Psoas muscle (tissue), 8 donors: ENCODE results near the gene TENM4. TPM values are rescaled to one million over a fixed set of nuclear protein-coding genes. Genes with fewer than 3 reads are reported as not detected.

ENCODE experiments used
- ATAC-seq, 4 donors: fragments of 200-7000 bp; cut with Tn5 transposase; one replicate each; pipeline ENCODE4 v1.9.1; 2020; ENCODE audit warnings: moderate library complexity in 3 of 4, mild to moderate bottlenecking in 2 of 4
- DNase-seq, 2 donors: peaks; one replicate each; pipeline ENCODE4 v3.0.0-alpha.2; 2020
- H3K27ac ChIP-seq: fragments of 200-600 bp; one replicate; pipeline ENCODE4 v1.8.0; 2022
- H3K27me3 ChIP-seq, 3 donors: fragments of 200-600 bp in 1 of 3; one replicate each; pipeline versions ENCODE4 v1.6.1 to v1.8.0; 2013 to 2022; ENCODE audit warnings: low read length in 2 of 3, mild to moderate bottlenecking in 2 of 3, moderate library complexity in 1 of 3; ENCODE audit not compliant: insufficient read depth in 3 of 3
- H3K36me3 ChIP-seq, 2 donors: fragments of 200-600 bp in 1 of 2; one replicate each; pipeline versions ENCODE4 v1.6.1 to v1.8.0; 2013 to 2022; ENCODE audit warnings: low read depth in 1 of 2, mild to moderate bottlenecking in 1 of 2, moderate library complexity in 1 of 2; ENCODE audit not compliant: insufficient read depth in 1 of 2
- H3K4me1 ChIP-seq: fragments of 200-600 bp; one replicate; pipeline ENCODE4 v1.8.0; 2022
- H3K4me3 ChIP-seq: fragments of 200-600 bp; one replicate; pipeline ENCODE4 v1.8.0; 2022; ENCODE audit warnings: mild to moderate bottlenecking
- H3K9me3 ChIP-seq: fragments of 200-600 bp; one replicate; pipeline ENCODE4 v1.8.0; 2022
- WGBS, 3 donors: extraction: QIAGEN DNeasy Blood & Tissue Kit; methylation state at CpG; one replicate each; pipeline versions ENCODE4 v1.1.6 to v1.1.7; 2013; 5-methylcytosine and 5-hydroxymethylcytosine counted together
- intact Hi-C, 2 donors: fragments of 100-400 bp; cut with DNase I; formaldehyde crosslinking; loops; one replicate each; pipeline versions ENCODE4 v1.11.0 to v1.14.2; 2022
- polyA plus RNA-seq, 3 donors: library from polyadenylated mRNA; stranded (reverse); fragments of 200-250 nt; gene quantifications; one replicate each; pipeline ENCODE4 v1.2.3, GENCODE V29; 2013
- total RNA-seq, 4 donors: library from RNA; stranded (reverse); fragmentation: NEBNext Ultra II Directional in 2 of 4; extraction: Animal tissue kit (Norgen Biotek cat#: 25700) in 2 of 4; gene quantifications; one replicate each; pipeline versions ENCODE4 v1.2.1 to v1.2.4, GENCODE V29; 2021 to 2023
- TF ChIP-seq, protein P1 (sequence below): fragments of 200-600 bp; IDR thresholded peaks from one replicate; pipeline ENCODE4 v1.8.0; 2022; ENCODE audit warnings: antibody characterized with exemption
- donor health status: healthy with polysubstance abuse.
- donor health status: DM: no; HTN: no; CAD: no; lungs with moderate emphysema.
- donor health status: Bipolar disorder and iron deficiency.
- donor health status: healthy.
- donor health status: DM: yes; HTN: yes; CAD: no.
- donor health status: DM: no; HTN: no; CAD: no.
- donor health status: DM: no; HTN: no; CAD: no.
- donor health status: DM: yes; HTN: yes; CAD: no.

TENM4 gene
- total and polyA plus RNA-seq, 7 donors = 0.05 to 1.7 (median 0.48) TPM

DNA sequence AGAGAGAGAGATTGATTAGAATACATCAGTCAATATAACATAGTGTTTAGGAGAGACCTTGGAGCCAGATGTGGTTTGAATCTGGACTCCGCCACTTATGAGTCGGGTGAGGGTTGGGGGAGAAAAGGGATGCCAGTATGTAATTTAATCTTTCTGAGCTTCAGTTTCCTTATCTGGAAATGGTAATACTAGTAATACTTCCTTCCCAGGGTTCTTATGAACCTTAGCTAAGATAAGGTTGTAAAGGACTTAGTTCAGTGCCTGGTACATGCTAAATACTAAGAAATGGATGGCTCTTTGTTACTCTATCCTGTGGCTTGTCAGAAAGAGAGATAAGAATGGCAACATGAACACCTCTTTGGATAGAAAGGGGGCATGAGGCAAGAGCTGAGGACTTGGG lies 640.1 kb downstream of the TENM4 start:
- intact Hi-C loops = loop anchor here in 1 of 2 donors (5.0 kb wide), 1 partner anchor 297 kb away; no protein-coding TSS in a partner anchor
- DNase-seq (no peak), ATAC-seq (no peak)
- Histone ChIP-seq H3K27ac (peak overlapping the region; percentile 9), H3K4me3 (no peak overlapping the region), H3K4me1 (no peaks in the 10 kb centered on the region), H3K27me3 (no peaks in the 10 kb centered on the region), H3K36me3 (no peaks in the 10 kb centered on the region), H3K9me3 (no peaks in the 10 kb centered on the region)
- TF ChIP-seq, protein P1, sequence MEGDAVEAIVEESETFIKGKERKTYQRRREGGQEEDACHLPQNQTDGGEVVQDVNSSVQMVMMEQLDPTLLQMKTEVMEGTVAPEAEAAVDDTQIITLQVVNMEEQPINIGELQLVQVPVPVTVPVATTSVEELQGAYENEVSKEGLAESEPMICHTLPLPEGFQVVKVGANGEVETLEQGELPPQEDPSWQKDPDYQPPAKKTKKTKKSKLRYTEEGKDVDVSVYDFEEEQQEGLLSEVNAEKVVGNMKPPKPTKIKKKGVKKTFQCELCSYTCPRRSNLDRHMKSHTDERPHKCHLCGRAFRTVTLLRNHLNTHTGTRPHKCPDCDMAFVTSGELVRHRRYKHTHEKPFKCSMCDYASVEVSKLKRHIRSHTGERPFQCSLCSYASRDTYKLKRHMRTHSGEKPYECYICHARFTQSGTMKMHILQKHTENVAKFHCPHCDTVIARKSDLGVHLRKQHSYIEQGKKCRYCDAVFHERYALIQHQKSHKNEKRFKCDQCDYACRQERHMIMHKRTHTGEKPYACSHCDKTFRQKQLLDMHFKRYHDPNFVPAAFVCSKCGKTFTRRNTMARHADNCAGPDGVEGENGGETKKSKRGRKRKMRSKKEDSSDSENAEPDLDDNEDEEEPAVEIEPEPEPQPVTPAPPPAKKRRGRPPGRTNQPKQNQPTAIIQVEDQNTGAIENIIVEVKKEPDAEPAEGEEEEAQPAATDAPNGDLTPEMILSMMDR = no peak
- WGBS, 3 donors = 81 to 94% (median 86%) methylated on average over 2 of the region's 2 CpGs

DNA sequence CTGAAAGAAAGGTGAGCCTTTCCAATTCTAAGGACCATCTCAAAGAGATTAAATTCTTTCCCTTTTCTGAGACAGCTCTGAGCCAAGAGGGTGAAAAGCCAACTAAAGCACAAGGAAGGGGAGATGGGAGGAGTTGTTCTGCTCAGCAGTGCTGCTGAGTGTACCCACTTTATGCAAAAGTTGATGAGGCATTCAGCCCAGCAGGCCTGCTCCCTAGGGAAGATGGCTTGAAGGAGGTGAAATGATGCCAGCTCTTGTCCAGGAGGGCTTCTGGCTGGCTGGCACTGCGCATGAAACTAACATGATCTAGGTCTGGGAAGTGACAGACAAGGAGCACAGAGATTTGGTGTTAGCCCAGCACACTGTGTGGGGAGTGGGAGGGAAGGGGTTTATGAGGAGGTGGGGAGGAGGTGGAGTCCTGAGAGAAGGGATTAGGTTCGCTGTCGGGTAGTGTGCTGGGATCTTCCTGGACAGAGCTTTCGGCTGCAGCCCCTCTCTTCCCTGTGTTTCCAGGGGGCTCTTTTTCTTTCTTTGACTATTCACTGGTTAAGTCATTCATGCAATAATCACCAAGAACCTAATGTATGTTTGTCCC lies 640.6 kb downstream of the TENM4 start:
- TF ChIP-seq, protein P1 = no peak
- DNase-seq (peak in 1 of 2 donors; percentile 39), ATAC-seq (no peak)
- Histone ChIP-seq H3K9me3 (no peaks in the 10 kb centered on the region), H3K36me3 (no peaks in the 10 kb centered on the region), H3K27me3 (no peaks in the 10 kb centered on the region), H3K4me1 (no peaks in the 10 kb centered on the region), H3K4me3 (no peak overlapping the region), H3K27ac (no peak overlapping the region)
- intact Hi-C loops = loop anchor here in 1 of 2 donors (5.0 kb wide), 1 partner anchor 297 kb away; no protein-coding TSS in a partner anchor
- 87 to 91% (median 89%) methylated on average over 4 of the region's 4 CpGs for WGBS, 3 donors

DNA sequence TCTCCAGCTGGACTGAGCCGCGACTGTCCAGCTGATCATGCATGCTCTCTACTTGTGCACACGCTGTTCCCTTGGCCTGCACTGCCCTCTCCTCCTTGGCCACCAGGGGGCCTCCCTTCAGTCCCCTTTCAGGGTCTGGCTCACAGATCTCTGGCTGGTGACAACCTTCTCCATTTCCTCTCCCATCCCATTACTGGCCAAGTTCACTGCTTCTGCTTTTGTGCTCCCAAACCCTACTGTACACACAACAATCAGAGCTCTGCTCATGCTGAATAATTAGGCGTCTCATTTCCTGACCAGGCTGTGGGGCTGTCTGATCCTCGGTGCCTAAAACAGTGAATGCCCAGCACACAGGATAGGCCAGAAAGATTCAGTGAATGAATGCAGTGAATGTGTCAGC lies 642.2 kb downstream of the TENM4 start:
- TF ChIP-seq, protein P1 = peak; percentile 76
- intact Hi-C loops = loop anchor here in 1 of 2 donors (5.0 kb wide), 1 partner anchor 164 kb away; no protein-coding TSS in a partner anchor
- no peaks in the 10 kb centered on the region for H3K27me3 ChIP-seq
- H3K27ac ChIP-seq = no peak overlapping the region
- DNase-seq (peak; percentile 74 to 85), ATAC-seq (peak; percentile 80 to 90 (median 82))
- no peak overlapping the region for H3K4me3 ChIP-seq
- WGBS, 3 donors = 31 to 49% (median 43%) methylated on average over 5 of the region's 5 CpGs
- no peaks in the 10 kb centered on the region for H3K9me3 ChIP-seq
- no peaks in the 10 kb centered on the region for H3K36me3 ChIP-seq
- no peaks in the 10 kb centered on the region for H3K4me1 ChIP-seq

DNA sequence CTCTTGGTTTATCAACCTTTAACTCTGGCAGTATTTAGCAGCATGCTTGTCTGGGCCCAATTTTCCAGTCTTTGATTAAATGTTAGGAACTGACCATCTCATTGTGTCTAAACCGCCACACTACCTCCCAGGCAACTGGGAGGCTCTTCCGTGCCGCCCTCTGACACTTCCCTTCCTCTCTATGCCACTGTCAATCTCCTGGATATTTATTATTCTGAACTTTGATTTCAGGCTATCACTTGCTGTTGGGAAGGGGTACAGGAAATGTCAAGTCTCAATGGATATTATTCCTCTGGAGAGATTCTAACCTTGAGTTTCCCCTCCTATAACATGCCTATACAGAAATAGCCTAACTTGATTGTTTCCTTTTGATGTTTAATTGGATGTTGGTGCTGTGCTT lies 643.3 kb downstream of the TENM4 start:
- Histone ChIP-seq H3K4me3 (no peak overlapping the region), H3K4me1 (no peaks in the 10 kb centered on the region), H3K36me3 (no peaks in the 10 kb centered on the region), H3K27me3 (no peaks in the 10 kb centered on the region), H3K9me3 (no peaks in the 10 kb centered on the region), H3K27ac (no peak overlapping the region)
- DNase-seq = no peak
- TF ChIP-seq, protein P1 = no peak
- intact Hi-C loops = loop anchor here in 1 of 2 donors (5.0 kb wide), 1 partner anchor 165 kb away; no protein-coding TSS in a partner anchor
- WGBS, 3 donors = 87 to 97% (median 95%) methylated on average over 3 of the region's 3 CpGs
- no peak for ATAC-seq

DNA sequence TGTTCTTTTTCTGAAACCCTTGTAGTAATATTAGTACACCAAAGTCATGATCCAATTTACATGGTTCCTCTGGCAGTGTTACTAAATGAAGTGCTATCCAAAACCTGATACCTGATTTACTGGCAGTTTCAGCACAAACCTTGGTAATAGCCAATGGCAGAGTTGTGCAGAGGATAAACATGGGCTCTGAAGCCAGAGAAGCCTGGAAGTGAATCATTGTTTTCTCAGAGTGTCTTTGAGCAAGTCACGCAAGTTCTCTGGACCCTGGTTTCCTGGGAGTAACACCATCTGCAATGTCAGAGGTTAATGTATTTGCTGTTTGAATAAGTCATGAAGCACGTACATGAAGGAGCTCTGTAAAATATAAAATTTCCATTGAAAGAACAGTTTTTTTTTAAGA lies 643.9 kb downstream of the TENM4 start:
- WGBS, 3 donors = 76 to 88% (median 83%) methylated on average over 2 of the region's 2 CpGs
- intact Hi-C loops = loop anchor here in 1 of 2 donors (5.0 kb wide), 1 partner anchor 165 kb away; no protein-coding TSS in a partner anchor

More for the DNA sequence above, 643.9 kb downstream of the TENM4 start:
- DNase-seq (no peak), ATAC-seq (no peak)
- TF ChIP-seq, protein P1 = no peak
- Histone ChIP-seq H3K36me3 (no peaks in the 10 kb centered on the region), H3K4me1 (no peaks in the 10 kb centered on the region), H3K27me3 (no peaks in the 10 kb centered on the region), H3K4me3 (no peak overlapping the region), H3K9me3 (no peaks in the 10 kb centered on the region), H3K27ac (no peak overlapping the region)
